Liver (tissue), 9 donors: ENCODE data around the gene ATP6V0E1. TPM values are rescaled to one million over a fixed set of nuclear protein-coding genes. Genes with fewer than 3 reads are reported as not detected.

ENCODE experiments used
- DNase-seq: peaks from one replicate; pipeline ENCODE4 v3.0.0-alpha.2; 2017; ENCODE audit warnings: low spot score
- H3K27ac ChIP-seq, 2 donors: one replicate each; pipeline ENCODE4 v1.7.0; 2013; ENCODE audit warnings: inconsistent platforms in 2 of 2, low read length in 2 of 2, control low read depth in 1 of 2, low read depth in 1 of 2, mild to moderate bottlenecking in 1 of 2
- H3K27me3 ChIP-seq, 4 donors: one replicate each; pipeline versions ENCODE4 v1.6.1 to v1.7.0; 2013; ENCODE audit warnings: low read length in 3 of 4, inconsistent platforms in 1 of 4, mild to moderate bottlenecking in 1 of 4, moderate library complexity in 1 of 4; ENCODE audit not compliant: control insufficient read depth in 4 of 4, insufficient read depth in 4 of 4
- H3K36me3 ChIP-seq, 4 donors: one replicate each; pipeline versions ENCODE4 v1.6.1 to v1.7.0; 2013; ENCODE audit warnings: low read length in 3 of 4, mild to moderate bottlenecking in 3 of 4, low read depth in 1 of 4, moderate library complexity in 1 of 4; ENCODE audit not compliant: control insufficient read depth in 4 of 4, insufficient read depth in 3 of 4
- H3K4me1 ChIP-seq, 4 donors: one replicate each; pipeline versions ENCODE4 v1.6.1 to v1.7.0; 2013; ENCODE audit warnings: low read length in 3 of 4, mild to moderate bottlenecking in 3 of 4, moderate library complexity in 1 of 4; ENCODE audit not compliant: control insufficient read depth in 4 of 4, insufficient read depth in 4 of 4
- H3K4me3 ChIP-seq, 3 donors: one replicate each; pipeline versions ENCODE4 v1.6.1 to v1.7.0; 2013; ENCODE audit warnings: low read length in 3 of 3, control low read depth in 1 of 3, low read depth in 1 of 3, mild to moderate bottlenecking in 1 of 3
- H3K9ac ChIP-seq, 2 donors: one replicate each; pipeline ENCODE4 v1.7.0; 2013; ENCODE audit warnings: low read length in 2 of 2, mild to moderate bottlenecking in 2 of 2, moderate library complexity in 2 of 2, control low read depth in 1 of 2, low read depth in 1 of 2
- H3K9me3 ChIP-seq, 4 donors: one replicate each; pipeline versions ENCODE4 v1.6.1 to v1.7.0; 2013; ENCODE audit warnings: low read length in 3 of 4; ENCODE audit not compliant: control insufficient read depth in 4 of 4
- EGR1 ChIP-seq, 2 donors: IDR thresholded peaks; 2 replicates each; pipeline ENCODE4 v1.6.1; 2016 to 2018; ENCODE audit warnings: antibody characterized with exemption in 2 of 2, low read depth in 2 of 2
- FOXA1 ChIP-seq: IDR thresholded peaks from 2 replicates; pipeline ENCODE4 v1.6.1; 2016; ENCODE audit warnings: antibody characterized with exemption
- FOXA2 ChIP-seq: IDR thresholded peaks from 2 replicates; pipeline ENCODE4 v1.6.1; 2016; ENCODE audit warnings: antibody characterized with exemption
- GABPA ChIP-seq, 2 donors: IDR thresholded peaks in 1 of 2; conservative IDR thresholded peaks in 1 of 2; 2 replicates each; pipeline ENCODE4 v1.6.1; 2016; ENCODE audit warnings: antibody characterized with exemption in 2 of 2, mild to moderate bottlenecking in 1 of 2, moderate library complexity in 1 of 2
- HNF4A ChIP-seq, 2 donors: conservative IDR thresholded peaks; 2 replicates each; pipeline ENCODE4 v1.6.1; 2016; ENCODE audit warnings: antibody characterized with exemption in 2 of 2, mild to moderate bottlenecking in 2 of 2
- HNF4G ChIP-seq: IDR thresholded peaks from 2 replicates; pipeline ENCODE4 v1.6.1; 2016; ENCODE audit warnings: antibody characterized with exemption
- JUND ChIP-seq, 2 donors: IDR thresholded peaks; 2 replicates each; pipeline ENCODE4 v1.6.1; 2016; ENCODE audit warnings: antibody characterized with exemption in 2 of 2
- NR2F2 ChIP-seq: IDR thresholded peaks from 2 replicates; pipeline ENCODE4 v1.6.1; 2016; ENCODE audit warnings: antibody characterized with exemption
- RAD21 ChIP-seq, 2 donors: IDR thresholded peaks; 2 replicates each; pipeline ENCODE4 v1.6.1; 2016; ENCODE audit warnings: antibody characterized with exemption in 2 of 2, mild to moderate bottlenecking in 2 of 2
- RXRA ChIP-seq, 2 donors: IDR thresholded peaks; 2 replicates each; pipeline ENCODE4 v1.6.1; 2017 to 2018; ENCODE audit warnings: antibody characterized with exemption in 2 of 2, mild to moderate bottlenecking in 1 of 2
- SP1 ChIP-seq: IDR thresholded peaks from 2 replicates; pipeline ENCODE4 v1.6.1; 2018; ENCODE audit warnings: antibody characterized with exemption, mild to moderate bottlenecking
- TAF1 ChIP-seq: conservative IDR thresholded peaks from 2 replicates; pipeline ENCODE4 v1.6.1; 2016; ENCODE audit warnings: antibody characterized with exemption, mild to moderate bottlenecking
- YY1 ChIP-seq: IDR thresholded peaks from 2 replicates; pipeline ENCODE4 v1.6.1; 2016; ENCODE audit warnings: antibody characterized with exemption, mild to moderate bottlenecking
- WGBS: extraction: QIAGEN DNeasy Blood & Tissue Kit; methylation state at CpG from one replicate; pipeline ENCODE4 v1.1.7; 2013; 5-methylcytosine and 5-hydroxymethylcytosine counted together
- polyA plus RNA-seq, 2 donors: library from polyadenylated mRNA; stranded (reverse) in 1 of 2; unstranded in 1 of 2; fragments of 200-250 nt in 1 of 2; fragments of >200 nt in 1 of 2; fragmentation: Nextera tagmentation in 1 of 2; extraction: Ambion mirVana in 1 of 2; gene quantifications; one replicate each; pipeline versions ENCODE4 v1.2.1 to v1.2.3, GENCODE V29; 2013 to 2015
- total RNA-seq, 2 donors: library from RNA; depleted of rRNA; stranded (reverse); fragments of >200 nt; gene quantifications; one replicate each; pipeline ENCODE4 v1.2.3, GENCODE V29; 2014
- TF ChIP-seq, protein P1 (sequence below): IDR thresholded peaks from 2 replicates; pipeline ENCODE4 v1.6.1; 2016; ENCODE audit warnings: antibody characterized with exemption
- TF ChIP-seq, protein P2 (sequence below): IDR thresholded peaks from 2 replicates; pipeline ENCODE4 v1.6.1; 2016; ENCODE audit warnings: antibody characterized with exemption
- TF ChIP-seq, protein P3 (sequence below): IDR thresholded peaks from 2 replicates; pipeline ENCODE4 v1.6.1; 2016; ENCODE audit warnings: antibody characterized with exemption, mild to moderate bottlenecking
- TF ChIP-seq, protein P4 (sequence below): IDR thresholded peaks from 2 replicates; pipeline ENCODE4 v1.6.1; 2016; ENCODE audit warnings: antibody characterized with exemption
- TF ChIP-seq, protein P5 (sequence below): fragments of 150-350 bp; IDR thresholded peaks from 2 replicates; pipeline ENCODE4 v1.5.1; 2017; ENCODE audit warnings: improper control_type of control experiment, low read depth, low read length; ENCODE audit not compliant: missing input control
- donor health status: healthy.
- donor health status: healthy.
- donor health status: healthy.
- donor health status: healthy.
- donor health status: healthy.

Gene ATP6V0E1
- total and polyA plus RNA-seq, 4 donors, result 56.6 to 396 (median 111) TPM

DNA sequence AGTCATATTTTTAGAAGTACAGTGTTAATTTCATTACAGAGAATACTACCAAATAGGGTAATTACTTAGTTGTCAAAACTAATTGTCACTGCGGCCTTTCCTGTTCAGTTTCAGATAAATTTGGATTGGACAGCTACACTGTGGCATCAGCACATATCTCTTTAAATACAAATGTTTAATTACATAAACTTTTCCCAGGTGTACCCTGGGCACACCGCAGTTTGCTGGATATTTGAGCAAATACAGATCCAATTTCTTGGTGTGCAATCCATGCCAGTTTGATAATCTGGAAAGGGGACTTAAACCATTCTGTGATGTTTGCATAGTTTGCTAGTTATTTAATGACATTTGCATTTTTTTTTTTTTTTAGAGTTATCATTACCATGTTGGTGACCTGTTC lies 10.8 kb downstream of the ATP6V0E1 start:
- Histone ChIP-seq H3K9me3 (no peaks in the 10 kb centered on the region), H3K27me3 (no peaks in the 10 kb centered on the region), H3K4me1 (peaks cover 0 to 2% (median under 1%) of the 10 kb centered on the region in 4 donors), H3K36me3 (peaks cover 6 to 15% (median 10%) of the 10 kb centered on the region in 4 donors), H3K4me3 (no peak overlapping the region), H3K27ac (no peak overlapping the region), H3K9ac (no peak overlapping the region)
- WGBS, result 73% methylated on average over 2 of the region's 2 CpGs
- TF ChIP-seq SP1 (no peak), EGR1 (IDR thresholded peaks at IDR 0.05; ENCODE audit: low read depth in 2 of 2) (no peak), HNF4G (no peak)
- no peak for DNase-seq

DNA sequence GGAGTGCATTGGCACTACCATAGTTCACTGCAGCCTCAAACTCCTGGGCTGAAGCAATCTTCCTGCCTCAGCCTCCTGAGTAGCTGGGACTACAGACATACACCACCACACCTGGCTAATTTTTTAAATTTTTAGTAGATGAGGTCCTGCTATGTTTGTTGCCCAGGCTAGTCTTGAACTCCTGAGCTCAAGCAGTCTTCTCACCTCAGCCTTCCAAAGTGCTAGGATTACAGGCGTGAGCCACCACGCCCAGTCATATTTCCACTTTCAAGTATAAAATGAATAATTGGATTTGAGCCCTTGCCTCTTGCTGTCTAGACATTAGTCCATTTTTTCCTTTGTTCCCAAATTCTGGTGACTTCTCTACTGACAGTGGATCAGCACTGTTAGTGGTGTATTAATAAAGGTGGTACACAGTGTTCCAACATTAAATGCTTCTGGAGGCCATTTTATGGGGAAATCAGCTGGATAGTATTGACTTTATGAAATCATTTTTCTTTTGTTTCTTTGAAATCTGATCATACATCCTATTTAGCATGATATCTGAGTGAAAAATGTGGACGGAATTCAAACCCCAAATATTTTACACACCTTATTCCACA lies 15.9 kb downstream of the ATP6V0E1 start:
- H3K27ac ChIP-seq, result no peak overlapping the region
- H3K36me3 ChIP-seq, result peaks cover 6 to 11% (median 7%) of the 10 kb centered on the region in 4 donors
- DNase-seq, result no peak
- no peaks in the 10 kb centered on the region for H3K9me3 ChIP-seq
- no peak overlapping the region for H3K9ac ChIP-seq
- WGBS, result 91% methylated on average over 3 of the region's 3 CpGs
- H3K4me3 ChIP-seq, result no peak overlapping the region
- TF ChIP-seq FOXA2, result no peak
- TF ChIP-seq YY1, result peak; percentile 22
- H3K4me1 ChIP-seq, result peaks cover 0 to 12% (median 2%) of the 10 kb centered on the region in 4 donors
- H3K27me3 ChIP-seq, result no peaks in the 10 kb centered on the region

DNA sequence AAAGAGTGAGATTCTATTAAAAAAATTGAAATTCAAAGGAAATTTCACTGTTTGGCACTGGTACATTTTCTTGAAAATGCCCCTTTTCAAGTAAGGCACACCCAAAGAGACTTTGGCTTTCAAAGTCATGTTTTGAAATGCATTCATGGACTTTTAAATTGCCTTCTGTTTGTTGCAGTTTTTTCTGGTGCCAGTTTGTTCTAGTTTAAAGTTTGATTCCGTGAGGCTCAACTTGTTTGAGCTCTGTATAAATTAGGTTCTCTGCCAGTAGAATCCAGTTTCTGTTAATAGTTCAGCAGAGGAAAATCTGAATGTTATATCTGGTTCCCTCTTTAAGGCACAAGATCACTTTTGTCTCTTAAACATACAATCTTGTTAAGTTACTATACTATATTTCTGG lies 16.4 kb downstream of the ATP6V0E1 start:
- no peak overlapping the region for H3K27ac ChIP-seq
- no peak overlapping the region for H3K4me3 ChIP-seq
- H3K9ac ChIP-seq, result no peak overlapping the region
- no peaks in the 10 kb centered on the region for H3K9me3 ChIP-seq
- peak in 1 of 2 donors; percentile 6 for TF ChIP-seq RAD21 (IDR thresholded peaks at IDR 0.05)
- TF ChIP-seq GABPA (IDR thresholded peaks at IDR 0.05 in 1 of 2, conservative IDR thresholded peaks at IDR 0.05 in 1 of 2), result no peak
- no peak for TF ChIP-seq JUND (IDR thresholded peaks at IDR 0.05)
- TF ChIP-seq EGR1 (IDR thresholded peaks at IDR 0.05; ENCODE audit: low read depth in 2 of 2), result no peak
- TF ChIP-seq YY1, result peak; percentile 38
- TF ChIP-seq, protein P1, sequence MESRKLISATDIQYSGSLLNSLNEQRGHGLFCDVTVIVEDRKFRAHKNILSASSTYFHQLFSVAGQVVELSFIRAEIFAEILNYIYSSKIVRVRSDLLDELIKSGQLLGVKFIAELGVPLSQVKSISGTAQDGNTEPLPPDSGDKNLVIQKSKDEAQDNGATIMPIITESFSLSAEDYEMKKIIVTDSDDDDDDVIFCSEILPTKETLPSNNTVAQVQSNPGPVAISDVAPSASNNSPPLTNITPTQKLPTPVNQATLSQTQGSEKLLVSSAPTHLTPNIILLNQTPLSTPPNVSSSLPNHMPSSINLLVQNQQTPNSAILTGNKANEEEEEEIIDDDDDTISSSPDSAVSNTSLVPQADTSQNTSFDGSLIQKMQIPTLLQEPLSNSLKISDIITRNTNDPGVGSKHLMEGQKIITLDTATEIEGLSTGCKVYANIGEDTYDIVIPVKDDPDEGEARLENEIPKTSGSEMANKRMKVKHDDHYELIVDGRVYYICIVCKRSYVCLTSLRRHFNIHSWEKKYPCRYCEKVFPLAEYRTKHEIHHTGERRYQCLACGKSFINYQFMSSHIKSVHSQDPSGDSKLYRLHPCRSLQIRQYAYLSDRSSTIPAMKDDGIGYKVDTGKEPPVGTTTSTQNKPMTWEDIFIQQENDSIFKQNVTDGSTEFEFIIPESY, result no peak
- TF ChIP-seq RXRA (IDR thresholded peaks at IDR 0.05), result no peak
- TF ChIP-seq, protein P2, sequence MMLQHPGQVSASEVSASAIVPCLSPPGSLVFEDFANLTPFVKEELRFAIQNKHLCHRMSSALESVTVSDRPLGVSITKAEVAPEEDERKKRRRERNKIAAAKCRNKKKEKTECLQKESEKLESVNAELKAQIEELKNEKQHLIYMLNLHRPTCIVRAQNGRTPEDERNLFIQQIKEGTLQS, result no peak
- TF ChIP-seq, protein P3, sequence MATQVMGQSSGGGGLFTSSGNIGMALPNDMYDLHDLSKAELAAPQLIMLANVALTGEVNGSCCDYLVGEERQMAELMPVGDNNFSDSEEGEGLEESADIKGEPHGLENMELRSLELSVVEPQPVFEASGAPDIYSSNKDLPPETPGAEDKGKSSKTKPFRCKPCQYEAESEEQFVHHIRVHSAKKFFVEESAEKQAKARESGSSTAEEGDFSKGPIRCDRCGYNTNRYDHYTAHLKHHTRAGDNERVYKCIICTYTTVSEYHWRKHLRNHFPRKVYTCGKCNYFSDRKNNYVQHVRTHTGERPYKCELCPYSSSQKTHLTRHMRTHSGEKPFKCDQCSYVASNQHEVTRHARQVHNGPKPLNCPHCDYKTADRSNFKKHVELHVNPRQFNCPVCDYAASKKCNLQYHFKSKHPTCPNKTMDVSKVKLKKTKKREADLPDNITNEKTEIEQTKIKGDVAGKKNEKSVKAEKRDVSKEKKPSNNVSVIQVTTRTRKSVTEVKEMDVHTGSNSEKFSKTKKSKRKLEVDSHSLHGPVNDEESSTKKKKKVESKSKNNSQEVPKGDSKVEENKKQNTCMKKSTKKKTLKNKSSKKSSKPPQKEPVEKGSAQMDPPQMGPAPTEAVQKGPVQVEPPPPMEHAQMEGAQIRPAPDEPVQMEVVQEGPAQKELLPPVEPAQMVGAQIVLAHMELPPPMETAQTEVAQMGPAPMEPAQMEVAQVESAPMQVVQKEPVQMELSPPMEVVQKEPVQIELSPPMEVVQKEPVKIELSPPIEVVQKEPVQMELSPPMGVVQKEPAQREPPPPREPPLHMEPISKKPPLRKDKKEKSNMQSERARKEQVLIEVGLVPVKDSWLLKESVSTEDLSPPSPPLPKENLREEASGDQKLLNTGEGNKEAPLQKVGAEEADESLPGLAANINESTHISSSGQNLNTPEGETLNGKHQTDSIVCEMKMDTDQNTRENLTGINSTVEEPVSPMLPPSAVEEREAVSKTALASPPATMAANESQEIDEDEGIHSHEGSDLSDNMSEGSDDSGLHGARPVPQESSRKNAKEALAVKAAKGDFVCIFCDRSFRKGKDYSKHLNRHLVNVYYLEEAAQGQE, result no peak
- no peak for TF ChIP-seq TAF1
- peak; percentile 32 to 48 for TF ChIP-seq HNF4A (conservative IDR thresholded peaks at IDR 0.05)
- TF ChIP-seq, protein P4, sequence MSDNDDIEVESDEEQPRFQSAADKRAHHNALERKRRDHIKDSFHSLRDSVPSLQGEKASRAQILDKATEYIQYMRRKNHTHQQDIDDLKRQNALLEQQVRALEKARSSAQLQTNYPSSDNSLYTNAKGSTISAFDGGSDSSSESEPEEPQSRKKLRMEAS, result no peak
- no peak for TF ChIP-seq FOXA1
- TF ChIP-seq SP1, result no peak
- TF ChIP-seq FOXA2, result no peak
- TF ChIP-seq HNF4G, result peak; percentile 21
- no peak for TF ChIP-seq NR2F2
- TF ChIP-seq, protein P5, sequence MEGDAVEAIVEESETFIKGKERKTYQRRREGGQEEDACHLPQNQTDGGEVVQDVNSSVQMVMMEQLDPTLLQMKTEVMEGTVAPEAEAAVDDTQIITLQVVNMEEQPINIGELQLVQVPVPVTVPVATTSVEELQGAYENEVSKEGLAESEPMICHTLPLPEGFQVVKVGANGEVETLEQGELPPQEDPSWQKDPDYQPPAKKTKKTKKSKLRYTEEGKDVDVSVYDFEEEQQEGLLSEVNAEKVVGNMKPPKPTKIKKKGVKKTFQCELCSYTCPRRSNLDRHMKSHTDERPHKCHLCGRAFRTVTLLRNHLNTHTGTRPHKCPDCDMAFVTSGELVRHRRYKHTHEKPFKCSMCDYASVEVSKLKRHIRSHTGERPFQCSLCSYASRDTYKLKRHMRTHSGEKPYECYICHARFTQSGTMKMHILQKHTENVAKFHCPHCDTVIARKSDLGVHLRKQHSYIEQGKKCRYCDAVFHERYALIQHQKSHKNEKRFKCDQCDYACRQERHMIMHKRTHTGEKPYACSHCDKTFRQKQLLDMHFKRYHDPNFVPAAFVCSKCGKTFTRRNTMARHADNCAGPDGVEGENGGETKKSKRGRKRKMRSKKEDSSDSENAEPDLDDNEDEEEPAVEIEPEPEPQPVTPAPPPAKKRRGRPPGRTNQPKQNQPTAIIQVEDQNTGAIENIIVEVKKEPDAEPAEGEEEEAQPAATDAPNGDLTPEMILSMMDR, result no peak
- H3K4me1 ChIP-seq, result peaks cover 0 to 12% (median 2%) of the 10 kb centered on the region in 4 donors
- H3K27me3 ChIP-seq, result no peaks in the 10 kb centered on the region
- DNase-seq, result no peak
- H3K36me3 ChIP-seq, result peaks cover 2 to 11% (median 7%) of the 10 kb centered on the region in 4 donors
- 26% methylated on average over 1 of the region's 1 CpG for WGBS
